Lower lobe of right lung (tissue), 2 donors: ENCODE data around the gene RFTN1. TPM values are rescaled to one million over a fixed set of nuclear protein-coding genes. Genes with fewer than 3 reads are reported as not detected.

Experiments used
- ATAC-seq, 2 donors: fragments of 200-7000 bp; cut with Tn5 transposase; one replicate each; pipeline ENCODE4 v1.9.1; 2020 to 2022; ENCODE audit warnings: mild to moderate bottlenecking in 2 of 2, moderate library complexity in 2 of 2
- DNase-seq: peaks from one replicate; pipeline ENCODE4 v3.0.0-alpha.2; 2020
- H3K27ac ChIP-seq: fragments of 200-600 bp; one replicate; pipeline ENCODE4 v1.8.0; 2022
- H3K27me3 ChIP-seq: fragments of 200-600 bp; one replicate; pipeline ENCODE4 v1.8.0; 2022; ENCODE audit warnings: low read depth
- H3K36me3 ChIP-seq: fragments of 200-600 bp; one replicate; pipeline ENCODE4 v1.8.0; 2022; ENCODE audit warnings: mild to moderate bottlenecking
- H3K4me1 ChIP-seq: fragments of 200-600 bp; one replicate; pipeline ENCODE4 v1.8.0; 2022
- H3K4me3 ChIP-seq: fragments of 200-600 bp; one replicate; pipeline ENCODE4 v1.8.0; 2022; ENCODE audit warnings: mild to moderate bottlenecking
- H3K9me3 ChIP-seq: fragments of 200-600 bp; one replicate; pipeline ENCODE4 v1.8.0; 2022
- CTCF ChIP-seq: fragments of 200-600 bp; IDR thresholded peaks from one replicate; pipeline ENCODE4 v1.8.0; 2022; ENCODE audit warnings: antibody characterized with exemption, mild to moderate bottlenecking
- intact Hi-C: fragments of 100-400 bp; cut with DNase I; formaldehyde crosslinking; loops from one replicate; pipeline ENCODE4 v1.11.0; 2022
- total RNA-seq: library from RNA; stranded (reverse); fragmentation: NEBNext Ultra II Directional; extraction: Animal tissue kit (Norgen Biotek cat#: 25700); gene quantifications from one replicate; pipeline ENCODE4 v1.2.1, GENCODE V29; 2021
- donor health status: DM: no; HTN: yes; CAD: no; lungs with severe emphysema.

Gene RFTN1
- total RNA-seq, 1 donor from 2014 or later: 58.2 TPM

GRCh38 chr3:16290007-16290826, 223.3 kb downstream of the RFTN1 start:
- ATAC-seq (peak; percentile 78 to 80), DNase-seq (no peak)
- peaks cover 17% of the 10 kb centered on the region for H3K4me1 ChIP-seq
- intact Hi-C loops: loop anchor here (5.0 kb wide), 1 partner anchor 262 kb away; no protein-coding TSS in a partner anchor
- H3K27me3 ChIP-seq: no peaks in the 10 kb centered on the region
- H3K36me3 ChIP-seq: peaks cover 11% of the 10 kb centered on the region
- H3K4me3 ChIP-seq: no peak overlapping the region
- H3K27ac ChIP-seq: no peak overlapping the region
- no peaks in the 10 kb centered on the region for H3K9me3 ChIP-seq
- peak; percentile 83 for TF ChIP-seq CTCF

- DNase-seq (no peak), ATAC-seq (no peak)
- no peaks in the 10 kb centered on the region for H3K27me3 ChIP-seq
- intact Hi-C loops: no loop called here
- peaks cover 7% of the 10 kb centered on the region for H3K36me3 ChIP-seq
- no peak for TF ChIP-seq CTCF
- no peak overlapping the region for H3K27ac ChIP-seq
- peaks cover 17% of the 10 kb centered on the region for H3K4me1 ChIP-seq
- no peaks in the 10 kb centered on the region for H3K9me3 ChIP-seq
- H3K4me3 ChIP-seq: no peak overlapping the region
These were observed 224.2 kb downstream of the RFTN1 start for GRCh38 chr3:16289144-16289889.

- no peak for TF ChIP-seq CTCF
- intact Hi-C loops: no loop called here
- peaks cover 7% of the 10 kb centered on the region for H3K36me3 ChIP-seq
- H3K27me3 ChIP-seq: no peaks in the 10 kb centered on the region
- H3K9me3 ChIP-seq: no peaks in the 10 kb centered on the region
- no peak for DNase-seq
- peaks cover 17% of the 10 kb centered on the region for H3K4me1 ChIP-seq
- no peak overlapping the region for H3K27ac ChIP-seq
- peak in 1 of 2 donors; percentile 43 for ATAC-seq
- peak overlapping the region; percentile 33 for H3K4me3 ChIP-seq
These were observed 224.8 kb downstream of the RFTN1 start for GRCh38 chr3:16288664-16289063.

- DNase-seq (no peak), ATAC-seq (no peak)
- Histone ChIP-seq H3K4me3 (peak overlapping the region; percentile 33), H3K9me3 (no peaks in the 10 kb centered on the region), H3K27me3 (no peaks in the 10 kb centered on the region), H3K4me1 (peaks cover 17% of the 10 kb centered on the region), H3K36me3 (peaks cover 7% of the 10 kb centered on the region), H3K27ac (peak overlapping the region; percentile 59)
- TF ChIP-seq CTCF: no peak
- intact Hi-C loops: no loop called here
These were observed 226.6 kb downstream of the RFTN1 start for GRCh38 chr3:16286751-16287543.

GRCh38 chr3:16286161-16286560, 227.3 kb downstream of the RFTN1 start:
- H3K4me1 ChIP-seq: peaks cover 14% of the 10 kb centered on the region
- ATAC-seq (peak; percentile 37 to 65), DNase-seq (no peak)
- peak overlapping the region; percentile 59 for H3K27ac ChIP-seq
- no peaks in the 10 kb centered on the region for H3K9me3 ChIP-seq
- H3K27me3 ChIP-seq: no peaks in the 10 kb centered on the region
- peak overlapping the region; percentile 33 for H3K4me3 ChIP-seq
- intact Hi-C loops: no loop called here
- H3K36me3 ChIP-seq: peaks cover 7% of the 10 kb centered on the region
- no peak for TF ChIP-seq CTCF
